Measurements from ENCODE around the gene KIFAP3.

GRCh38 chr1:169885207-169885606 lies 189.3 kb downstream of the KIFAP3 start:
- TF ChIP-seq POLR2A (IDR thresholded peaks at IDR 0.05) (no peak), POLR2AphosphoS5 (IDR thresholded peaks at IDR 0.05; ENCODE audit: insufficient read depth in 1 of 2, low read depth in 1 of 2) (no peak)

Measured in vagina (tissue), 2 donors.